GM12892 (cell line): Measurements from ENCODE around the gene TNK2.
"Not testable (repeated sequence)": the region's sequence is repeated elsewhere in the genome, so short reads cannot be mapped to it uniquely, and the experiment has no call there.

Source experiments
- POLR2A ChIP-seq: IDR thresholded peaks from 2 replicates; pipeline ENCODE4 v1.6.1; 2011; ENCODE audit warnings: low read depth, low read length, control low read depth
- POLR2AphosphoS5 ChIP-seq: IDR thresholded peaks from 2 replicates; pipeline ENCODE4 v1.6.1; 2011; ENCODE audit warnings: low read depth, low read length, control low read depth

DNA sequence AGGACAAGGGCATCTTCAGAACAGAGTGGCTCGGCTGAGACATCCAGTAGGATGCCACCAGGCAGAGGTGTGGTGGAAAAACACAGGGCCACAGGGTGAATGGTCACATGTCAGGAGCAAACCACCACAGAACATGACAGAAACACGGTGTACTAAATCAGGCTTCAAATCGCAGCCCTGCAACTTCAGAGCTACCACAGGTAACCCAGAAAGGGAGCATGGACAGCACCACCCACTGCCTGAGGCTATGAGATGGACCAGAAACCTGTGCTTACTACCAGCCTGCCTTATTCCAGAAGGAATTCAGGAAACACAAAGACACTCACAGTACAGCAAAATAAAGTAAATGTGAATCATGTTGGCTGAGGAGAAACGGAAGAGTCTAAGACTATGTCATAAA is 41.8 kb upstream of the TNK2 start:
- TF ChIP-seq POLR2AphosphoS5, POLR2A: not testable (repeated sequence)
